Ishikawa (cell line): ENCODE results near the gene MAGI2.

Experiments used
- CEBPB ChIP-seq: IDR thresholded peaks from 2 replicates; pipeline ENCODE4 v1.6.1; 2012
- CREB1 ChIP-seq: IDR thresholded peaks from 2 replicates; pipeline ENCODE4 v1.6.1; 2012; ENCODE audit warnings: low read depth
- EGR1 ChIP-seq: IDR thresholded peaks from 2 replicates; pipeline ENCODE4 v1.6.1; 2012
- EP300 ChIP-seq: IDR thresholded peaks from 2 replicates; pipeline ENCODE4 v1.6.1; 2012; ENCODE audit warnings: borderline replicate concordance
- FOXM1 ChIP-seq: IDR thresholded peaks from 2 replicates; pipeline ENCODE4 v1.6.1; 2012; ENCODE audit warnings: low read depth, borderline replicate concordance
- NFIC ChIP-seq: IDR thresholded peaks from 2 replicates; pipeline ENCODE4 v1.6.1; 2012
- RAD21 ChIP-seq: IDR thresholded peaks from 2 replicates; pipeline ENCODE4 v1.6.1; 2012; ENCODE audit warnings: low read depth
- TAF1 ChIP-seq: IDR thresholded peaks from 2 replicates; pipeline ENCODE4 v1.6.1; 2012; ENCODE audit warnings: low read depth, mild to moderate bottlenecking
- TCF12 ChIP-seq: IDR thresholded peaks from 2 replicates; pipeline ENCODE4 v1.6.1; 2012; ENCODE audit warnings: low read depth
- TEAD4 ChIP-seq: IDR thresholded peaks from 2 replicates; pipeline ENCODE4 v1.6.1; 2012
- YY1 ChIP-seq: IDR thresholded peaks from 2 replicates; pipeline ENCODE4 v1.6.1; 2012; ENCODE audit warnings: low read depth
- ZBTB7A ChIP-seq: IDR thresholded peaks from 2 replicates; pipeline ENCODE4 v1.6.1; 2012; ENCODE audit warnings: low read depth
- TF ChIP-seq, protein P1 (sequence below): IDR thresholded peaks from 2 replicates; pipeline ENCODE4 v1.6.1; 2012; ENCODE audit warnings: low read depth, mild to moderate bottlenecking
- TF ChIP-seq, protein P2 (sequence below): IDR thresholded peaks from 2 replicates; pipeline ENCODE4 v1.6.1; 2012
- TF ChIP-seq, protein P3 (sequence below): IDR thresholded peaks from 2 replicates; pipeline ENCODE4 v1.6.1; 2012

MAGI2 gene

GRCh38 chr7:78197447-78197846 is 1256.0 kb downstream of the MAGI2 start:
- TF ChIP-seq YY1 (no peak), EGR1 (no peak), NFIC (no peak), EP300 (no peak), CREB1 (no peak), TEAD4 (no peak), CEBPB (no peak), ZBTB7A (no peak), FOXM1 (no peak)
- TF ChIP-seq, protein P1, sequence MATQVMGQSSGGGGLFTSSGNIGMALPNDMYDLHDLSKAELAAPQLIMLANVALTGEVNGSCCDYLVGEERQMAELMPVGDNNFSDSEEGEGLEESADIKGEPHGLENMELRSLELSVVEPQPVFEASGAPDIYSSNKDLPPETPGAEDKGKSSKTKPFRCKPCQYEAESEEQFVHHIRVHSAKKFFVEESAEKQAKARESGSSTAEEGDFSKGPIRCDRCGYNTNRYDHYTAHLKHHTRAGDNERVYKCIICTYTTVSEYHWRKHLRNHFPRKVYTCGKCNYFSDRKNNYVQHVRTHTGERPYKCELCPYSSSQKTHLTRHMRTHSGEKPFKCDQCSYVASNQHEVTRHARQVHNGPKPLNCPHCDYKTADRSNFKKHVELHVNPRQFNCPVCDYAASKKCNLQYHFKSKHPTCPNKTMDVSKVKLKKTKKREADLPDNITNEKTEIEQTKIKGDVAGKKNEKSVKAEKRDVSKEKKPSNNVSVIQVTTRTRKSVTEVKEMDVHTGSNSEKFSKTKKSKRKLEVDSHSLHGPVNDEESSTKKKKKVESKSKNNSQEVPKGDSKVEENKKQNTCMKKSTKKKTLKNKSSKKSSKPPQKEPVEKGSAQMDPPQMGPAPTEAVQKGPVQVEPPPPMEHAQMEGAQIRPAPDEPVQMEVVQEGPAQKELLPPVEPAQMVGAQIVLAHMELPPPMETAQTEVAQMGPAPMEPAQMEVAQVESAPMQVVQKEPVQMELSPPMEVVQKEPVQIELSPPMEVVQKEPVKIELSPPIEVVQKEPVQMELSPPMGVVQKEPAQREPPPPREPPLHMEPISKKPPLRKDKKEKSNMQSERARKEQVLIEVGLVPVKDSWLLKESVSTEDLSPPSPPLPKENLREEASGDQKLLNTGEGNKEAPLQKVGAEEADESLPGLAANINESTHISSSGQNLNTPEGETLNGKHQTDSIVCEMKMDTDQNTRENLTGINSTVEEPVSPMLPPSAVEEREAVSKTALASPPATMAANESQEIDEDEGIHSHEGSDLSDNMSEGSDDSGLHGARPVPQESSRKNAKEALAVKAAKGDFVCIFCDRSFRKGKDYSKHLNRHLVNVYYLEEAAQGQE, result no peak
- TF ChIP-seq, protein P2, sequence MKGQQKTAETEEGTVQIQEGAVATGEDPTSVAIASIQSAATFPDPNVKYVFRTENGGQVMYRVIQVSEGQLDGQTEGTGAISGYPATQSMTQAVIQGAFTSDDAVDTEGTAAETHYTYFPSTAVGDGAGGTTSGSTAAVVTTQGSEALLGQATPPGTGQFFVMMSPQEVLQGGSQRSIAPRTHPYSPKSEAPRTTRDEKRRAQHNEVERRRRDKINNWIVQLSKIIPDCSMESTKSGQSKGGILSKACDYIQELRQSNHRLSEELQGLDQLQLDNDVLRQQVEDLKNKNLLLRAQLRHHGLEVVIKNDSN, result no peak

DNA sequence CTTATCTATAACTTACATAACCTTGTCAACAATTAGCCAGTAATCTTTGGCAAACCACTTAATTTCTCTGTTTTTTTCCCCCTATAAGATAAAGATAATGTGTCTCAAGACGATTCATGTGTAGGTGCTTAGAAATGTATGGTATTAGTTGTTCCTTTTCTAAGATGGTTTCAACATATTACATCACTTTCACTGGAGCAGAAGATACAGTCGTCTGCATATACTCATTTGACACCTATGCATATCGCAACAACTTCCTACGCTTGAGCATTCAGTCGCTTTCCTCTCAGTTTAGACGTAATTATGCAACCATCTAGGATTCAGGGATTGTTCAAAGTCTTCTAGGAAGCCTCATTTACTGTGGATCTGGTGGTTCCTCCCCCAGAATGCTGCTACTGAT is 1258.2 kb downstream of the MAGI2 start:
- TF ChIP-seq EGR1 (no peak), YY1 (no peak), TEAD4 (no peak), ZBTB7A (no peak), NFIC (no peak), TCF12 (no peak), RAD21 (no peak), FOXM1 (no peak)
- TF ChIP-seq, protein P1, result no peak
- TF ChIP-seq, protein P3, sequence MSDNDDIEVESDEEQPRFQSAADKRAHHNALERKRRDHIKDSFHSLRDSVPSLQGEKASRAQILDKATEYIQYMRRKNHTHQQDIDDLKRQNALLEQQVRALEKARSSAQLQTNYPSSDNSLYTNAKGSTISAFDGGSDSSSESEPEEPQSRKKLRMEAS, result no peak

DNA sequence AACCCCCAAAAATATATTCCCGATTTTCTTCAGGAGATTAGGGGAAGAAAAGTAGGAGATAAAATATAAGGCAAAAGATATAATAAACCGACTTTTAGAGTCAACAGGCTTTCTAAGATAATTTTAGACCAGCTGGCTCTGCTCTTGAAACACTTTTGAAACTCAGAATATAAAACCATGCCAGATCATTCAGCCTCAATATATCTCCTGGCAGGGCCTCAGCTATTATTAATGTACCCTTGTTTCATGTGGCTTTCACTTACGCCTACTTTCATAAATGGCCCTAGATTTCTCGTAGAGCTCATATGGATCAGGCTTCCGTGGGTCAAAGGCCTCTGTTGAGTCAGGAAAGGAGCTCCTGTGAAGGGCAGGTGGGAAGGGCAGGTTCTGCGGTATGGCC is 1258.9 kb downstream of the MAGI2 start:
- TF ChIP-seq TAF1 (no peak), ZBTB7A (no peak), EP300 (no peak), NFIC (no peak), EGR1 (no peak), FOXM1 (no peak), YY1 (no peak), TCF12 (no peak)

GRCh38 chr7:78191475-78192079 is 1261.9 kb downstream of the MAGI2 start:
- TF ChIP-seq YY1 (no peak), CREB1 (no peak), TAF1 (no peak), CEBPB (no peak), FOXM1 (no peak)

DNA sequence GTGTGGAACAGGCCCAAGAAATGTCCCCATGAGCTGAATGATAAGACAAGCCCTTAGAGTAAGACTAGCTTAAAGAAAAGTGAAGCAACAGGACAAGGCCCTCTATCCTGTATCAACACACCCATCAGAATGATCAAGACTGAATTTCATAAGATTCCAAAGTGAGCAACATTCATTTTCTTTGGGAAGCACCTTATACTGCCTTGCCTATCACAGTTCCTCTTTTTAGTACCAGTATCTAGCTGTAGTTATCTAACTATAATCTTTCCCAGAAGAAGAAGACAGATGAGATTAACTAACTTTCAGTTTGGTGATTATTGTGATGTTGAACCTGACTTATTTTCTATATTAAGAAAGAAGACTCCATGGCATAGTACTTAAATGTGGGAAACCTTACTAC is 1263.7 kb downstream of the MAGI2 start:
- TF ChIP-seq ZBTB7A, result no peak
- TF ChIP-seq, protein P3, result no peak
- no peak for TF ChIP-seq RAD21
- no peak for TF ChIP-seq CREB1
- TF ChIP-seq CEBPB, result no peak

- TF ChIP-seq EGR1 (no peak), YY1 (no peak), CEBPB (no peak), NFIC (no peak), TCF12 (no peak), TEAD4 (no peak), ZBTB7A (no peak), RAD21 (no peak), CREB1 (no peak), FOXM1 (no peak), EP300 (no peak), TAF1 (no peak)
- TF ChIP-seq, protein P2, result no peak
- TF ChIP-seq, protein P1, result no peak
- TF ChIP-seq, protein P3, result no peak
Measured at GRCh38 chr7:78185149-78185745, 1268.2 kb downstream of the MAGI2 start.
